ENCODE measurements around the gene COL24A1.

Gene COL24A1

DNA sequence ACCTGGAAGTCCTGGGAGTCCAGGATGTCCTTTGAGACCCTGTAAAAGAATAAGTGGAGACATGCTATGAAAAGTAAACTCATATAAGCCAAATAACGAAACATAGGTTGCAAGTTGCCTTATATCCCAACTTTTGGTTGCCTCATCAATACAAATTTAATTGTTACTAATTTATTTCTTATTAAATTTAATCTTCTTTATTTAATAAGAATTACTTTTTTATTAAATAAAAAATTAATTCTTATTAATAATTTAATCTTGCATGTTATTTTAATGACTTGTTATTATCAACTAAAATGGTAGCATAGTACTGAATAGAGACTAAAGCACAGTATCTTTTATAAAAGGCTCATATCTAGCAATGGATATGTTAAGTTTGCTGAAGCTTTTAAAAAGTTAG is 92.9 kb downstream of the COL24A1 start:
- TF ChIP-seq, protein P1, sequence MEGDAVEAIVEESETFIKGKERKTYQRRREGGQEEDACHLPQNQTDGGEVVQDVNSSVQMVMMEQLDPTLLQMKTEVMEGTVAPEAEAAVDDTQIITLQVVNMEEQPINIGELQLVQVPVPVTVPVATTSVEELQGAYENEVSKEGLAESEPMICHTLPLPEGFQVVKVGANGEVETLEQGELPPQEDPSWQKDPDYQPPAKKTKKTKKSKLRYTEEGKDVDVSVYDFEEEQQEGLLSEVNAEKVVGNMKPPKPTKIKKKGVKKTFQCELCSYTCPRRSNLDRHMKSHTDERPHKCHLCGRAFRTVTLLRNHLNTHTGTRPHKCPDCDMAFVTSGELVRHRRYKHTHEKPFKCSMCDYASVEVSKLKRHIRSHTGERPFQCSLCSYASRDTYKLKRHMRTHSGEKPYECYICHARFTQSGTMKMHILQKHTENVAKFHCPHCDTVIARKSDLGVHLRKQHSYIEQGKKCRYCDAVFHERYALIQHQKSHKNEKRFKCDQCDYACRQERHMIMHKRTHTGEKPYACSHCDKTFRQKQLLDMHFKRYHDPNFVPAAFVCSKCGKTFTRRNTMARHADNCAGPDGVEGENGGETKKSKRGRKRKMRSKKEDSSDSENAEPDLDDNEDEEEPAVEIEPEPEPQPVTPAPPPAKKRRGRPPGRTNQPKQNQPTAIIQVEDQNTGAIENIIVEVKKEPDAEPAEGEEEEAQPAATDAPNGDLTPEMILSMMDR (IDR thresholded peaks at IDR 0.05; ENCODE audit: poor library complexity, severe bottlenecking), result no peak
- ATAC-seq (ENCODE audit: low read depth), result no peak
- no peaks in the 10 kb centered on the region for H3K36me3 ChIP-seq (ENCODE audit: low read depth)

DNA sequence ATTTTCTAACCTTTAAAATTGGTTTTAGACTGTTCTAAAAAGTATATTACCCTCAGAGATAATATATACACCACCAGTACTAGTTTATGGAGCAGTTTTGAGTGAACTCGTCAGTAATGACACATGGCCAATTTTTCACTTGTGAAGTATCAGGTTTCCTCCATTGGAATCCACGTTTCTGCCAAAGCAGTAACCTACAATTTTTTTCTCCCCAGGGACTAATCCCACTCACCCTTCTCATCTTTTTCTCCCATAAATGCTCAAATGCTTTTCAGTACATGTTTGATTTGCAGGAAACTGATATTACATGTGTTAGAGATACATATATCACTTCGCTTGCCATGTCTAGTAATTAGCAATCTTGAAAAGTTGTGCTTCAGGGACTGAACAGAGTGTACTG is 94.1 kb downstream of the COL24A1 start:
- H3K9me3 ChIP-seq (ENCODE audit: severe bottlenecking), result no peaks in the 10 kb centered on the region
- H3K27me3 ChIP-seq (ENCODE audit: insufficient read depth, poor library complexity, severe bottlenecking), result peaks cover 5% of the 10 kb centered on the region
- H3K4me3 ChIP-seq (ENCODE audit: severe bottlenecking), result no peak overlapping the region
- TF ChIP-seq, protein P1 (IDR thresholded peaks at IDR 0.05; ENCODE audit: poor library complexity, severe bottlenecking), result no peak
- H3K4me1 ChIP-seq (ENCODE audit: insufficient read depth, poor library complexity, severe bottlenecking), result no peaks in the 10 kb centered on the region
- ATAC-seq (ENCODE audit: low read depth), result 0 out of 3 replicates have a peak, but pooled peaks have one; percentile 29
- no peak overlapping the region for H3K27ac ChIP-seq (ENCODE audit: poor library complexity, severe bottlenecking)
- DNase-seq (ENCODE audit: low spot score), result no peak
- H3K36me3 ChIP-seq (ENCODE audit: low read depth), result no peaks in the 10 kb centered on the region

More for the DNA sequence above, 92.9 kb downstream of the COL24A1 start:
- no peak overlapping the region for H3K27ac ChIP-seq (ENCODE audit: poor library complexity, severe bottlenecking)
- DNase-seq (ENCODE audit: low spot score), result no peak
- peaks cover 5% of the 10 kb centered on the region for H3K27me3 ChIP-seq (ENCODE audit: insufficient read depth, poor library complexity, severe bottlenecking)
- H3K4me3 ChIP-seq (ENCODE audit: severe bottlenecking), result no peak overlapping the region
- H3K4me1 ChIP-seq (ENCODE audit: insufficient read depth, poor library complexity, severe bottlenecking), result no peaks in the 10 kb centered on the region
- no peaks in the 10 kb centered on the region for H3K9me3 ChIP-seq (ENCODE audit: severe bottlenecking)

DNA sequence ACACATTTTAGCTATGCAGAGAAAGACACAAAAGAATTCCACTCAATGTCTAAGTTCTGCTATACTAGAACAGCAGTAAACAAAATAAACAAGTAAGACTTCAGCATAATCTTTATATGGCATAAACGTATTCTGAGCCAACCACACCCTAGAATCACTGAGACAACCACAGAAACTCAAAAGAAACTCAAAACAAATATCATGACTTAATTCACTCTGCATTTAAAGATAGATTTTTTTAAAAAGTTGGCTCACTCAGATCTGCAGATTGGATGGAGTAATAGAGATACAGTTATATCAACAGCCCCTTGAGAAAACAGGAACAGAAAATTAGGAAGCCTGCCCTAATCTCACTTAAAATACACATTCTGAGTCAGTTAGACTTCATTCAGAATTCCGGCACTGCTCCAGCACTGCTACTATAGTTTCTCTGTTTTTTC is 95.0 kb downstream of the COL24A1 start:
- no peak overlapping the region for H3K27ac ChIP-seq (ENCODE audit: poor library complexity, severe bottlenecking)
- H3K4me1 ChIP-seq (ENCODE audit: insufficient read depth, poor library complexity, severe bottlenecking), result no peaks in the 10 kb centered on the region
- H3K4me3 ChIP-seq (ENCODE audit: severe bottlenecking), result no peak overlapping the region
- TF ChIP-seq, protein P1 (IDR thresholded peaks at IDR 0.05; ENCODE audit: poor library complexity, severe bottlenecking), result no peak
- no peak for ATAC-seq (ENCODE audit: low read depth)
- H3K27me3 ChIP-seq (ENCODE audit: insufficient read depth, poor library complexity, severe bottlenecking), result peaks cover 5% of the 10 kb centered on the region
- DNase-seq (ENCODE audit: low spot score), result no peak
- no peaks in the 10 kb centered on the region for H3K36me3 ChIP-seq (ENCODE audit: low read depth)
- no peaks in the 10 kb centered on the region for H3K9me3 ChIP-seq (ENCODE audit: severe bottlenecking)

DNA sequence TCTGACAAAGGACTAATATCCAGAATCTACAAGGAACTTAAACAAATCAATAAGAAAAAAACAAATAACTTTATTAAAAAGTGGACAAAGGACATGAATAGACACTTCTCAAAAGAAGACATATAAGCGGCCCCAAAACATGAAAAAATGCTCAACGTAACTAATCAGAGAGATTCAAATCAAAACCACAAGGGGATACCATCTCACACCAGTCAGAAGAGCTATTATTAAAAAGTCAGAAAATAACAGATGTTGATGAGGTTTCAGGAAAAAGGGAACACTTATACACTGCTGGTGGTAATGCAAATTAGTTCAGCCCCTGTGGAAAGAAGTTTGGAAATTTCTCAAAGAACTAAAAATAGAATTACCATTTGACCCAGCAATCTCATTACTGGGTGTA is 102.2 kb downstream of the COL24A1 start:
- Histone ChIP-seq H3K27ac (ENCODE audit: poor library complexity, severe bottlenecking) (no peak overlapping the region), H3K36me3 (ENCODE audit: low read depth) (no peaks in the 10 kb centered on the region), H3K4me1 (ENCODE audit: insufficient read depth, poor library complexity, severe bottlenecking) (no peaks in the 10 kb centered on the region), H3K9me3 (ENCODE audit: severe bottlenecking) (no peaks in the 10 kb centered on the region), H3K27me3 (ENCODE audit: insufficient read depth, poor library complexity, severe bottlenecking) (peaks cover 3% of the 10 kb centered on the region), H3K4me3 (ENCODE audit: severe bottlenecking) (no peak overlapping the region)
- ATAC-seq (ENCODE audit: low read depth) (no peak), DNase-seq (ENCODE audit: low spot score) (no peak)
- TF ChIP-seq, protein P1 (IDR thresholded peaks at IDR 0.05; ENCODE audit: poor library complexity, severe bottlenecking), result no peak

DNA sequence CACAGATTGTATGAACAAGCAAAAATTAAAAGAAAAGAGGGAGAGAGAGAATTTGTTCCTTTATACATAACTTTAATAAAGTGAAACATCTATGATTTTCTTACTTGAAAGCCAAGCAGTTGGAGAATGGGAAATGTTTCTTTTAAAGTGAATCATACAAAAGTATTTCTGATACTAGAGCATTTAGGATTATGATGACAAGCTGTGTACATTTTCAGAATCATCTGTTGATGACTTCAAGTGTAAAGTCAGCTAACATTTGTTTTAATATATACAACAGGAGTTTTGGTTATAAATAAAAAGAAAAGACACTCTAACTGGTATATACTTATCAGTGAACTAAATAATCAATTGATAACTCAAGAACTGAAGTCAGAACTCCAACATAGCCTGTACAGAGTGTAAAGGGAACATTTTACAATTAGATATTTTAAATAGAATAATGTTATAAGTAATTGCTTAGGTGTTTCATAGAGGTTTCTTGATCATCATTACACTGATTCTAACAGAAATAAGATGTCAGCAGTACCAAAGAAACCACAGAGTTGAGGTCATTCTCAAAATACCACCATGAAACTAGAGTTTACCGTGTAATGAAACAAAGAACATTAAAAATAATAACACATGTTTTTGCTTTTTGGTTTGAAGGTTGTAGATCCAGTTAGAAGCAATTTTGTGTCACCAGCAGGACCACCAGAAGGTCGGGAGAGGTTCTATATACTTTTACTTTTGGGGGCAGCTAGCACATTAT is 103.4 kb downstream of the COL24A1 start:
- TF ChIP-seq, protein P1 (IDR thresholded peaks at IDR 0.05; ENCODE audit: poor library complexity, severe bottlenecking), result no peak
- Histone ChIP-seq H3K27ac (ENCODE audit: poor library complexity, severe bottlenecking) (no peak overlapping the region), H3K4me1 (ENCODE audit: insufficient read depth, poor library complexity, severe bottlenecking) (no peaks in the 10 kb centered on the region), H3K27me3 (ENCODE audit: insufficient read depth, poor library complexity, severe bottlenecking) (peaks cover 3% of the 10 kb centered on the region), H3K4me3 (ENCODE audit: severe bottlenecking) (no peak overlapping the region), H3K36me3 (ENCODE audit: low read depth) (no peaks in the 10 kb centered on the region), H3K9me3 (ENCODE audit: severe bottlenecking) (no peaks in the 10 kb centered on the region)
- no peak for ATAC-seq (ENCODE audit: low read depth)
- DNase-seq (ENCODE audit: low spot score), result no peak
